ENCODE results near the gene PUS7.
"Not testable (repeated sequence)": the region's sequence is repeated elsewhere in the genome, so short reads cannot be mapped to it uniquely, and the experiment has no call there.

PUS7 gene

GRCh38 chr7:105442214-105442613, 79.9 kb downstream of the PUS7 start:
- not testable (repeated sequence) for DNase-seq

- DNase-seq, result no peak
Measured at GRCh38 chr7:105439174-105439893, 82.7 kb downstream of the PUS7 start.

- no peak for DNase-seq
Measured at GRCh38 chr7:105438847-105439173, 83.3 kb downstream of the PUS7 start.

- no peak for DNase-seq
Measured at GRCh38 chr7:105438254-105438653, 83.8 kb downstream of the PUS7 start.

GRCh38 chr7:105437356-105437755, 84.7 kb downstream of the PUS7 start:
- DNase-seq, result not testable (repeated sequence)

- peak; percentile 9 for DNase-seq
Measured at GRCh38 chr7:105429746-105430612, 92.1 kb downstream of the PUS7 start.

GRCh38 chr7:105426606-105427146, 95.4 kb downstream of the PUS7 start:
- DNase-seq, result no peak

GRCh38 chr7:105423987-105424386, 98.1 kb downstream of the PUS7 start:
- DNase-seq, result no peak

- DNase-seq, result no peak
Measured at GRCh38 chr7:105413887-105414437, 108.1 kb downstream of the PUS7 start.

GRCh38 chr7:105410774-105411173, 111.3 kb downstream of the PUS7 start:
- DNase-seq, result not testable (repeated sequence)

GRCh38 chr7:105409775-105410174, 112.3 kb downstream of the PUS7 start:
- DNase-seq, result not testable (repeated sequence)

- no peak for DNase-seq
Measured at GRCh38 chr7:105408791-105409410, 113.2 kb downstream of the PUS7 start.

All from NCI-H774 (cell line).